GM10266 (cell line): ENCODE results near the gene ING2.

Experiments used
- DNase-seq: peaks from one replicate; pipeline ENCODE4 v3.0.0; 2012; ENCODE audit errors: extremely low spot score
- TF ChIP-seq, protein P1 (sequence below): IDR thresholded peaks from 2 replicates; pipeline ENCODE4 v1.5.1; 2012; ENCODE audit warnings: mild to moderate bottlenecking, low read depth; ENCODE audit not compliant: control insufficient read depth, insufficient read depth; ENCODE audit errors: missing control alignments

Gene ING2

DNA sequence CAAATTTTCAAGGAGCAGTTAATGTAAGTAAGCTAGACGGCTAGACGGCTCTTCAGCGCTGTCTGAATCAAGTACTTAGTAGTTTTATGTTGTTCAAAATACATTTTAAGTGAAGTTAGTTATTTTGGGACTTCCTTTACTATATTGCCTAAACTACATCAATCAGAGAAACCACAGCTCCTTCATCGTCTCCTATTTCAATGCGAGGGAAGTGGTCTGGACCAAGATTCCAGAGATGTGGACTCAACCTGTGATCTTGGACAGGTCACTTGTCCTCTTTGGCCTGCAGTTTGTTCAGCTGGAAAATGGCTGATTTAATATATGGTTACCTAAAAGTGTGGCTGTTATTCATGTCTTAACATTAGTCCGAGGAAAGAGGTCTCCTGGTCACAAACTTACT, 10.6 kb downstream of the ING2 start:
- no peak for DNase-seq
- TF ChIP-seq, protein P1, sequence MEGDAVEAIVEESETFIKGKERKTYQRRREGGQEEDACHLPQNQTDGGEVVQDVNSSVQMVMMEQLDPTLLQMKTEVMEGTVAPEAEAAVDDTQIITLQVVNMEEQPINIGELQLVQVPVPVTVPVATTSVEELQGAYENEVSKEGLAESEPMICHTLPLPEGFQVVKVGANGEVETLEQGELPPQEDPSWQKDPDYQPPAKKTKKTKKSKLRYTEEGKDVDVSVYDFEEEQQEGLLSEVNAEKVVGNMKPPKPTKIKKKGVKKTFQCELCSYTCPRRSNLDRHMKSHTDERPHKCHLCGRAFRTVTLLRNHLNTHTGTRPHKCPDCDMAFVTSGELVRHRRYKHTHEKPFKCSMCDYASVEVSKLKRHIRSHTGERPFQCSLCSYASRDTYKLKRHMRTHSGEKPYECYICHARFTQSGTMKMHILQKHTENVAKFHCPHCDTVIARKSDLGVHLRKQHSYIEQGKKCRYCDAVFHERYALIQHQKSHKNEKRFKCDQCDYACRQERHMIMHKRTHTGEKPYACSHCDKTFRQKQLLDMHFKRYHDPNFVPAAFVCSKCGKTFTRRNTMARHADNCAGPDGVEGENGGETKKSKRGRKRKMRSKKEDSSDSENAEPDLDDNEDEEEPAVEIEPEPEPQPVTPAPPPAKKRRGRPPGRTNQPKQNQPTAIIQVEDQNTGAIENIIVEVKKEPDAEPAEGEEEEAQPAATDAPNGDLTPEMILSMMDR = no peak

DNA sequence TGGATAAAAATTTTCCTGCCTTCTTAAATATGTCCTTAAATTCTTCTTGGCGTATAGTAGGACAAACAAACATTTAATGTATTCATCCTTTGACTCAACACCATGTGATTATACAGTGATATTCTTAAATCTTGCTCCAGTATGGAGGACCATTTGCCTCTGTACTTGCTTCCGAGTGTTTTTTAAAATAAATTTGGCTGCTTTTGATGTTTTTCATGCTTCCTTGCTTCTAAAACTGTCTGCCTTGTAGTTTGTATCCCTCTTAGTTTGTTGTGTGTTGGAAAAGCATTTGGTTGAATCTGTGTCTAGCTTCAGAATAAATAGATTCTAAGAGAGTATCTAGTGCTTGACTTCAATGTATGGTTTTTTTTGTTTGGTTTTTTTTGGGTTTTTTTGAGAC, 12.3 kb downstream of the ING2 start:
- TF ChIP-seq, protein P1 = no peak
- no peak for DNase-seq

DNA sequence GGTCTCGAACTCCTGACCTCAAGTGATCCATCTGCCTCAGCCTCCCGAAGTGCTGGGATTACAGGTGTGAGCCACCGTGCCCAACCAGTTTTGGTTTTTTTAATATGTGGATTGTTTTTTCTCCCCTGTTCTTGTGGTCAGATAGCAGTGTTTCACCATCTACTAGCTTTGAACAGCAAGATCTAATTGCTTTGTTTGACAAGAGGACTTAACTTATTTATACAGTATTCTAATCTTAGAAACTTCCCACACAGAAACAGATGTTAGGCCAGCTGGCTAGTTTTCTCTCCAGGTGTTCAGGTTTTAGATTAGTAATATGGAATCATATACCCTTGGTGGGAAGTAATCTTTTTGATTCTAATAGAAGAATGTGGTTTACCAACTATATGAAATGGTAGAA, 12.9 kb downstream of the ING2 start:
- TF ChIP-seq, protein P1 = no peak
- DNase-seq = no peak

DNA sequence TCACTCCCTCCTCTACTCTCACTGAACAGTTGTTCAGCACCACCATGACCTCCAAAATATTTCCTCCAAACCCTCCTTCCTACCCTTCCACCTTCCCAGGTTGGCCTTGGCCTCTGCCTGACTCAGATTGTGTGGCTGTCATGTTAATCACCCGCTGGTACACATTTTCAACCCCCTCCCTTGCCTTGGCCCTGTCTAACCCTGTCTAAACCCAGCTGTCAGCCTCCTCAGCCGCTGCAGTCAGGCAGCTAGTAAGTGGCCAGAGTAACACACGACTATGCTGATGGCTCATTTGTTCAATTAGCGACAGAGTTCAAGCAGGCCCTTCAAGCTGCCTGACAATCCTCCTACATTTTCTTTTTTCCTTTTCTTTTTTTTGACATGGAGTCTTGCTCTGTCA, 18.0 kb downstream of the ING2 start:
- TF ChIP-seq, protein P1 = no peak
- DNase-seq = no peak

DNA sequence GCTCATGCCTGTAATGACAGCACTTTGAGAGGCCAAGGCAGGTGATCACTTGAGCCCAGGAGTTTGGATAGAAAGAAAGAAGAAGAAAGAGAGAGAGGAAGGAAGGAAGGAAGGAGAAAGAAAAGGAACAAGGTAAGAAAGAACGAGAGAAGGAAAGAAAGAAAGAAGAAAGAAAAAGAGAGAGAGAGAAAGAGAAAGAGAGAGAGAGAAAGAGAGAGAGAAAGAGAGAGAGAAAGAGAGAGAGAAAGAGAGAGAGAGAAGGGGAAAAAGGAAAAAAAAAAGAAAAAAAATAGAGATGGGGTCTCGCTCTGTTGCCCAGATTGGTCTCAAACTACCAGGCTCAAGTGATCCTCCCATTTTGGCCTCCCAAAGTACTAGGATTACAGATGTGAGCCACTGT, 22.5 kb downstream of the ING2 start:
- DNase-seq = no peak
- TF ChIP-seq, protein P1 = no peak

DNA sequence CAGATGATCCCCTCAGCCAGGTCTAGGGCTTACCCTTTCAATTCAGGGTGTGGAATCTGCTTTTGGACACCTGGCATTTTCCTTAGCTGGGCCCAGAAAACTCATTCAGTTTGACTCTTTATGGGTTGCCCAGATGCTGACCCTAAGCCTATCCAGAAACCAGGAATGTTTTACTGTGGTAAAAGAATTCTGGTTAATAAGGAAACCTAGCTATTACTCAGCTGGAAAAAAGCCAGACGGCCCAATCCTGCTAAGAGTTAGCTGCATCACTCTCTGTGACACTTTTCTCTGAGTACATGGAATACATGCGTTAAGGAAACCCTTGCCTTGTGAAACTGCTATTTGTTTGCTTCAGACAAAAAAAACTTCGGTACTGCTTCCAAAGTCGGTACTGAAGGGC, 28.0 kb downstream of the ING2 start:
- DNase-seq = no peak
- TF ChIP-seq, protein P1 = no peak

DNA sequence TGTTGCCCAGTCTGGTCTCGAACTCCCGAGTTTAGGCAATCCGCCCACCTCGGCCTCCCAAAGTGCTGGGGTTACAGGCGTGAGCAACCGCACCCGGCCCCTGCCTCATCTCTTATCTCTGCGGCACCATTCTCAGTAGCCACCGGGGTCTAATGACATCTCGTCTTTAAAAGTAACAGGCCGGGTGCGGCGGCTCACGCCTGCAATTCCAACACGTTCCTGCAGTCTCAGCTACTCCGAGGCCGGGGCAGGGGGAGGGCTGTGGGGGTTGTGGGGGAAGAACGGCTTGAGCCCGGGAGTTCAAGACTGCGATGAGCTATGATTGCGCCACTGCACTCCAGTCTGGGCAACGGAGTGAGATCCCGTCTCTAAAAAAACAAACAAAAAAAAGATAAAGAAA, 28.8 kb downstream of the ING2 start:
- TF ChIP-seq, protein P1 = no peak
- DNase-seq = no peak
